Lung (tissue), 12 donors: ENCODE measurements around the gene CAPN9. TPM values are rescaled to one million over a fixed set of nuclear protein-coding genes. Genes with fewer than 3 reads are reported as not detected.

ENCODE experiments used
- ATAC-seq: fragments of 200-7000 bp; cut with Tn5 transposase; one replicate; pipeline ENCODE4 v1.9.1; 2020; ENCODE audit warnings: moderate number of reproducible peaks; ENCODE audit not compliant: insufficient read depth, low FRiP score
- DNase-seq, 3 donors: peaks; one replicate each; pipeline ENCODE4 v3.0.0-alpha.2; 2013 to 2017
- H3K27ac ChIP-seq, 2 donors: one replicate each; pipeline ENCODE4 v1.5.1; 2013; ENCODE audit warnings: mild to moderate bottlenecking in 2 of 2, moderate library complexity in 2 of 2, control low read depth in 1 of 2, inconsistent platforms in 1 of 2, low read depth in 1 of 2, low read length in 1 of 2
- H3K27me3 ChIP-seq, 3 donors: one replicate each; pipeline ENCODE4 v1.5.1; 2013; ENCODE audit warnings: low read length in 2 of 3; ENCODE audit not compliant: control insufficient read depth in 3 of 3, insufficient read depth in 3 of 3
- H3K36me3 ChIP-seq, 4 donors: one replicate each; pipeline ENCODE4 v1.5.1; 2013; ENCODE audit warnings: low read length in 4 of 4, mild to moderate bottlenecking in 1 of 4, moderate library complexity in 1 of 4; ENCODE audit not compliant: control insufficient read depth in 4 of 4, insufficient read depth in 4 of 4
- H3K4me1 ChIP-seq, 5 donors: one replicate each; pipeline ENCODE4 v1.5.1; 2013; ENCODE audit warnings: low read length in 5 of 5, mild to moderate bottlenecking in 2 of 5, moderate library complexity in 1 of 5; ENCODE audit not compliant: control insufficient read depth in 5 of 5, insufficient read depth in 5 of 5
- H3K4me3 ChIP-seq: one replicate; pipeline ENCODE4 v1.5.1; 2013; ENCODE audit warnings: mild to moderate bottlenecking, control low read depth, moderate library complexity
- H3K9ac ChIP-seq, 2 donors: one replicate each; pipeline ENCODE4 v1.5.1; 2013; ENCODE audit warnings: low read length in 2 of 2, control low read depth in 1 of 2; ENCODE audit not compliant: insufficient read depth in 1 of 2
- H3K9me3 ChIP-seq, 4 donors: one replicate each; pipeline ENCODE4 v1.5.1; 2013; ENCODE audit warnings: low read length in 3 of 4, mild to moderate bottlenecking in 1 of 4, moderate library complexity in 1 of 4; ENCODE audit not compliant: control insufficient read depth in 4 of 4, insufficient read depth in 3 of 4
- WGBS, 2 donors: extraction: QIAGEN DNeasy Blood & Tissue Kit; methylation state at CpG; one replicate each; pipeline ENCODE4 v1.1.7; 2013; 5-methylcytosine and 5-hydroxymethylcytosine counted together
- polyA plus RNA-seq, 2 donors: library from polyadenylated mRNA; stranded (reverse); fragments of 200-250 nt; gene quantifications; one replicate each; pipeline ENCODE4 v1.2.1, GENCODE V29; 2013
- total RNA-seq, 2 donors: library from RNA; depleted of rRNA in 1 of 2; stranded (reverse); fragments of >200 nt in 1 of 2; gene quantifications; one replicate each; pipeline ENCODE4 v1.2.1, GENCODE V29; 2014 to 2021
- TF ChIP-seq, protein P1 (sequence below): IDR thresholded peaks from 2 replicates; pipeline ENCODE4 v1.5.1; 2012; ENCODE audit warnings: mild to moderate bottlenecking; ENCODE audit errors: control extremely low read depth, extremely low read depth
- donor health status: control.
- donor health status: control.
- donor health status: Bipolar disorder and iron deficiency.
- donor health status: healthy.
- donor health status: DM: yes; HTN: yes; CAD: no.

CAPN9 gene
- total and polyA plus RNA-seq, 4 donors, result 2.2 to 13.2 (median 7.6) TPM

DNA sequence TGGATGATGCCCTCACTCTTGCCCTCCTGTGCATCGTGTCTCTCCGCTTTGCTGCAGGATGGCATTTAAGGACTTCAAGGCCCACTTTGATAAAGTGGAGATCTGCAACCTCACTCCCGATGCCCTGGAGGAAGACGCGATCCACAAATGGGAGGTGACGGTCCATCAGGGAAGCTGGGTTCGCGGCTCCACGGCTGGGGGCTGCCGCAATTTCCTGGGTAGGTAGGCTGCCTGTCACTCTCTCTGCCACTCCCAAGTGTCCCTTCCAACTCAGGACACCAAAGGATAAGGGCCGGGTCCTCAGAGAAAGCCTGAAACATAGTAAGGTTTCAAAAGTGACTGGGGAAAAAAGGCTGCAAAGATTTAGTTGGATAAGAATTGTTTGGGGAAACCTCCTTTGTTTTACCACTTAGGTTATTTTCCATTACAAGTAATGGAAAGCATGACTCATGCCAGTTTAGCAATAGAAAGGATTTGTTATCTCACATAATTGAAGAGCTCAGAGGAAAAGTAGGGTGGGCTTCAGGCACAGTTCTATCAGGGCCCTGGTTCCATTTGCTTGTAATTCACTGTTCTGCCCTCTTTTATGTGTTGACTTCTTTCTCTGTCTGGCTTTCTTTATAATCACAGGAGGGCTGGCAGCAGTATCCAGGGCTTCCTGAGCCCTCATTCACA is 31.9 kb downstream of the CAPN9 start:
- TF ChIP-seq, protein P1, sequence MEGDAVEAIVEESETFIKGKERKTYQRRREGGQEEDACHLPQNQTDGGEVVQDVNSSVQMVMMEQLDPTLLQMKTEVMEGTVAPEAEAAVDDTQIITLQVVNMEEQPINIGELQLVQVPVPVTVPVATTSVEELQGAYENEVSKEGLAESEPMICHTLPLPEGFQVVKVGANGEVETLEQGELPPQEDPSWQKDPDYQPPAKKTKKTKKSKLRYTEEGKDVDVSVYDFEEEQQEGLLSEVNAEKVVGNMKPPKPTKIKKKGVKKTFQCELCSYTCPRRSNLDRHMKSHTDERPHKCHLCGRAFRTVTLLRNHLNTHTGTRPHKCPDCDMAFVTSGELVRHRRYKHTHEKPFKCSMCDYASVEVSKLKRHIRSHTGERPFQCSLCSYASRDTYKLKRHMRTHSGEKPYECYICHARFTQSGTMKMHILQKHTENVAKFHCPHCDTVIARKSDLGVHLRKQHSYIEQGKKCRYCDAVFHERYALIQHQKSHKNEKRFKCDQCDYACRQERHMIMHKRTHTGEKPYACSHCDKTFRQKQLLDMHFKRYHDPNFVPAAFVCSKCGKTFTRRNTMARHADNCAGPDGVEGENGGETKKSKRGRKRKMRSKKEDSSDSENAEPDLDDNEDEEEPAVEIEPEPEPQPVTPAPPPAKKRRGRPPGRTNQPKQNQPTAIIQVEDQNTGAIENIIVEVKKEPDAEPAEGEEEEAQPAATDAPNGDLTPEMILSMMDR, result no peak
- peaks cover 0 to 2% (median 0%) of the 10 kb centered on the region in 4 donors for H3K9me3 ChIP-seq
- H3K9ac ChIP-seq, result no peak overlapping the region
- H3K36me3 ChIP-seq, result no peaks in the 10 kb centered on the region
- 84 to 86% methylated on average over 11 of the region's 11 CpGs for WGBS, 2 donors
- no peak overlapping the region for H3K4me3 ChIP-seq
- no peak for ATAC-seq
- DNase-seq, result no peak
- H3K27me3 ChIP-seq, result no peaks in the 10 kb centered on the region
- no peaks in the 10 kb centered on the region for H3K4me1 ChIP-seq
- H3K27ac ChIP-seq, result no peak overlapping the region

DNA sequence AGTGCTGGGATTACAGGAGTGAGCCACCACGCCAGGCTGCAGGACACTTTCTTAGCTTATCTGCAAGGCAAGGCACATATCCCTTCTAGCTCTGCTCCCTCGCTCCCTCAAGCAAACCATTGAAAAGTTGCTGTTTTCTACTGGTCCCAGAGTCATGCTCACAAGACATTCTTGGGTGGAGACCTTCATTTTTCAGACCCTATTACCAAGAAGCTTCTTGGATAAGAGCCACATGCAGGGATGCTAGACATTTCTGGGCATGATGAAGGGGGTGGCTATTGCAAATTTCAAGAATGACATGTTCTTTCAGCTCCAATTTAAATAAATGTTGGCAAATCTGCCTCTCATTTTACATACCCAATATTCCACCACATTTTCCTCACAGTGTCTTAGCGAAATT is 33.9 kb downstream of the CAPN9 start:
- H3K36me3 ChIP-seq, result no peaks in the 10 kb centered on the region
- WGBS, 2 donors, result 88 to 95% methylated on average over 3 of the region's 3 CpGs
- TF ChIP-seq, protein P1, result no peak

DNA sequence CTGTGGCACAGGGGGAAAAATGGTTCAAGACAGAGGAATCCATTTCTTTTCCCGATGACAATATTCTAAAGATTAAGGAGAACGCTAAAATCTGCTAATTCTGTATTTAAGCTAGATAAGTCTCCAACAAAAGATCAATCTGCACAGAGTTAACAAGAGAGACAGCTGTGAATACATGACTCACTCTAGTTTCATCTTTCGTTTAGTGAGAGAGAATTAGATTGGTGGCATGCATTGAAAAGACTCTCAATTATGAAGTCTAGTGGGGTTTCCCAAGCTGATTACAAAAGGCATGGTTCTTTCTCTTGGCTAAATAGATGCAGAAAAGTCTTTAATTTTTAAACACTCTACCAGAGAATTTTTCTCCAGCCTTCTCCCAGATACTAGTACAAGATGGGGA is 34.4 kb downstream of the CAPN9 start:
- Histone ChIP-seq H3K4me3 (no peak overlapping the region), H3K9ac (no peak overlapping the region), H3K27ac (no peak overlapping the region), H3K4me1 (no peaks in the 10 kb centered on the region), H3K9me3 (peaks cover 0 to 2% (median 0%) of the 10 kb centered on the region in 4 donors), H3K36me3 (no peaks in the 10 kb centered on the region), H3K27me3 (no peaks in the 10 kb centered on the region)
- DNase-seq (no peak), ATAC-seq (no peak)
- 79 to 90% methylated on average over 3 of the region's 3 CpGs for WGBS, 2 donors
- TF ChIP-seq, protein P1, result no peak

More for the DNA sequence above, 33.9 kb downstream of the CAPN9 start:
- DNase-seq, result no peak
- H3K4me1 ChIP-seq, result no peaks in the 10 kb centered on the region
- H3K9ac ChIP-seq, result no peak overlapping the region
- no peak for ATAC-seq
- H3K27ac ChIP-seq, result no peak overlapping the region
- no peaks in the 10 kb centered on the region for H3K27me3 ChIP-seq
- H3K9me3 ChIP-seq, result peaks cover 0 to 2% (median 0%) of the 10 kb centered on the region in 4 donors
- H3K4me3 ChIP-seq, result no peak overlapping the region

DNA sequence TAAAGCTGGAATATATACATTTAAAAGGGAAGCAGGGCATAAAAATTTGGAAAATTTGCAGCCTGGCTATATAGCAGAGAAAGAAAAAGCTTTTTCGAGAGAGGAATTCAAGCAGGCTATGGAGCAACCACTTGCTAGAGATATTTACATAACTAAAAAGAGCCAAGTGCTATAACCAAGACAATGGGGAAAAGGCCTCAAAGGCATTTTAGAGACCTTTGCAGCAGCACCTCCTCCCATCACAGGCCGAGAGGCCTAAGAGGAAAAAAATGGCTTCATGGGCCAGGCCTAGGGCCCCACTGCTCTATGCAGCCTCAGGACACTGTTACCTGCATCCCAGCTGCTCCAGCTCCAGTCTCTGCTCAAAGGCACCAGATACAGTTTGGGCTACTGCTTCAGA is 37.0 kb downstream of the CAPN9 start:
- H3K27ac ChIP-seq, result no peak overlapping the region
- no peaks in the 10 kb centered on the region for H3K36me3 ChIP-seq
- DNase-seq (no peak), ATAC-seq (no peak)
- H3K27me3 ChIP-seq, result no peaks in the 10 kb centered on the region
- no peaks in the 10 kb centered on the region for H3K9me3 ChIP-seq
- H3K9ac ChIP-seq, result no peak overlapping the region
- TF ChIP-seq, protein P1, result no peak
- no peaks in the 10 kb centered on the region for H3K4me1 ChIP-seq
- 66 to 86% methylated on average over 2 of the region's 2 CpGs for WGBS, 2 donors
- no peak overlapping the region for H3K4me3 ChIP-seq
